Activated T-cell treated with anti-CD3 and anti-CD28 coated beads for 24 hours (primary cell): ENCODE measurements around the gene IL20.
"Not testable (repeated sequence)": the region's sequence is repeated elsewhere in the genome, so short reads cannot be mapped to it uniquely, and the experiment has no call there.

ENCODE experiments used
- DNase-seq: peaks from one replicate; pipeline ENCODE4 v3.0.0-alpha.2; 2020; ENCODE audit warnings: low read depth

The IL20 gene

GRCh38 chr1:206843626-206844025 lies 21.8 kb upstream of the IL20 start:
- DNase-seq: no peak

GRCh38 chr1:206846487-206846886 lies 18.9 kb upstream of the IL20 start:
- DNase-seq: no peak

GRCh38 chr1:206847337-206847834 lies 18.0 kb upstream of the IL20 start:
- no peak for DNase-seq

- no peak for DNase-seq
Measured at GRCh38 chr1:206847946-206848345, 17.5 kb upstream of the IL20 start.

GRCh38 chr1:206850401-206850800 lies 15.0 kb upstream of the IL20 start:
- no peak for DNase-seq

- no peak for DNase-seq
Measured at GRCh38 chr1:206851341-206852010, 13.9 kb upstream of the IL20 start.

GRCh38 chr1:206852662-206853061 lies 12.8 kb upstream of the IL20 start:
- DNase-seq: not testable (repeated sequence)

- not testable (repeated sequence) for DNase-seq
Measured at GRCh38 chr1:206853696-206854095, 11.7 kb upstream of the IL20 start.

GRCh38 chr1:206854401-206855129 lies 10.9 kb upstream of the IL20 start:
- DNase-seq: no peak

- DNase-seq: no peak
Measured at GRCh38 chr1:206855859-206856258, 9.6 kb upstream of the IL20 start.

GRCh38 chr1:206856674-206857464 lies 8.6 kb upstream of the IL20 start:
- no peak for DNase-seq

- no peak for DNase-seq
Measured at GRCh38 chr1:206859082-206859521, 6.3 kb upstream of the IL20 start.

GRCh38 chr1:206860165-206860564 lies 5.3 kb upstream of the IL20 start:
- DNase-seq: no peak

- DNase-seq: no peak
Measured at GRCh38 chr1:206863266-206863665, 2.2 kb upstream of the IL20 start.

- DNase-seq: no peak
Measured at GRCh38 chr1:206866062-206866461, 639 bp downstream of the IL20 start.

- no peak for DNase-seq
Measured at GRCh38 chr1:206867239-206867638, 1.8 kb downstream of the IL20 start.

- no peak for DNase-seq
Measured at GRCh38 chr1:206867716-206868115, 2.3 kb downstream of the IL20 start.

- no peak for DNase-seq
Measured at GRCh38 chr1:206868264-206868663, 2.8 kb downstream of the IL20 start.

- DNase-seq: no peak
Measured at GRCh38 chr1:206872139-206872538, 6.7 kb downstream of the IL20 start.

- DNase-seq: no peak
Measured at GRCh38 chr1:206873603-206874188, 8.3 kb downstream of the IL20 start.

- no peak for DNase-seq
Measured at GRCh38 chr1:206875752-206876377, 10.4 kb downstream of the IL20 start.

- DNase-seq: no peak
Measured at GRCh38 chr1:206878456-206878855, 13.0 kb downstream of the IL20 start.
